A204.1 (cell line): ENCODE data around the gene AQP6.

Source experiments
- FAIRE-seq: peaks from 2 replicates; lab custom pipeline; 2012; peaks lifted over from hg19 to GRCh38; lab: Jason Lieb, UNC

The AQP6 gene

GRCh38 chr12:50004696-50005095, 31.9 kb downstream of the AQP6 start:
- FAIRE-seq = no peak

- FAIRE-seq = no peak
Observed at GRCh38 chr12:50005175-50005574, 32.4 kb downstream of the AQP6 start.

DNA sequence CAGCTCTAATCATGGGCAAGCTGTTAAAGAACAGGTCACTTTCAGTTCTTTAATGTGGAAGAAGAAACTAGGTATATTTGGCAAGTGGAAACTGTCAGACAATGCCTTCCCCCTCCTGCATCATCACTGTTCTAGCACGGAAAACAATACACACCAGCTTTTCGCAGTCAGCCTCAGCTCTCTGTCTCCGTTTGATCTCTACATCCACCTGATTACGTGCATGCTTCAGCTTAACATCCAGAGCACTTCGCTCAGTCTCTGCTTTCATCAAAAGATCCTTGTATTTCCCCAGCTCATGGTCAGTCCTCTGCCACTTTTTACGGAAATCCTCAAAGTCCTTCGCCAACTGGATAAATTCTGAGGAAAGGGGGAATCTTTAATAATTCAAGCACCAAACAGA, 33.5 kb downstream of the AQP6 start:
- FAIRE-seq = no peak

DNA sequence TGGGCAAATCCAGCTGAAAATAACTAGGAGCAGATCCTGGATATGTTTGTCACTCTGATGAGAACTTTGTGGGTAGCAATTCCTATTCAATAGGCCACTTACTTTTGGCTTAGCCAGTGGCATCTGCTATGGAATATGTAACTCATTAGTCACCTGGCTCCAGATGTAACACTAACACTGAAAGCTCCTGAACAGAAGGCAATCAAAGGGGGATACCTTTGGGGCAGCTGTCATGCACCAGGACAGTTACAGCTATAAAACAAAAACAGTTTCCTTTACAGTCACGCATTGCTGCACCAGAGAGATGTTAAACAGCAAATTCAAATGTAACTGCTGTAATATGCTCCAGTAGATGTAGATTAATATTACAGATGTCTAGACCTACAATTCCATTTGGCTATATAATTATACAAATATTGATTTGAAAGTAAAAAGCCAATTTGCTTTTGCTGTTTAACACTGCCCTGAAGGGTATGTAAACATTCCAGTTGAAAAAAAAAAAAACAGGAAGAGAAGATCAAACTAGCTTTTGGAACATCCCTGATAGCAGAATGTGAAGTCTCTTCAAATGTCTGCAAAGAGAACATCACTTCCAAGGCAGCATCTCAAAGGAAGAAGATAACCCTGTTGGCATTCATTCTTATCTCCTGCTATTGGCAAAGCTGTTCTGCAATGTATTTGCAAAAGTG, 34.2 kb downstream of the AQP6 start:
- no peak for FAIRE-seq

DNA sequence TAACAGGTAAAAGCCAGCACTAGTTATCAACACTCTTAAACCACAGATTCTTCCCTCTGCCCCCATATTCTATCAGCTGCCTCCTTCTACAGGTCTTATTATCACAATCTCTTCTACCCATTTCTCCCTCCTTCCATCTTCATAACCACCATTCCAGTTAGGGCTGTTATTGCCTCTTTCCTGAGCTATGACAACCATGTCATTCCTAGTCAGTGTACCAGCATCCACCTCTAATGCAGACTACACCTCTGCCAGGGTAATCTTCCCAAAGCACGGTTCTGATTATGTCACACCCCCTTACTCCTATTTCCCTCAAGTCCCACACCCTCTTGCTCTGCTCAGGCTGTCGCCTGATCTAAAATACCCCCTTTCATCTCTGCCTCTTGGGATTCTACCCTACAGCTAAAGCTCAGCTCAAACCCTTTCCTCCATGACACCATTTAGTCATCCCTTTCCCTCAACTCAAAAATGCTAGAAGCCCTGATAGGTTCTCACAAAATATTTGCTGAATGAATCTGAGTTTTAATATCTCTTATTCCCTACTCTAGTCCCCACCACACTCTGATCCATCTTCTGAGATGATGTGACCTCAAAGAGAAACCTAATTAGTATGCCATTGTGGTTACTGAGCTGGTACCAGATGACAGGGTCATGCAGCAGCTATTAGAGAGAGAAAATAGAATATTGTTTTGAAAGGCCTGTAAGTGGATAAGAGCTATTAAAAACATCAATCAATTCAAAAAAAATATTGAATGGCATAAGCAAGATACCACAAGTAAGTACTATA, 40.8 kb downstream of the AQP6 start:
- no peak for FAIRE-seq

DNA sequence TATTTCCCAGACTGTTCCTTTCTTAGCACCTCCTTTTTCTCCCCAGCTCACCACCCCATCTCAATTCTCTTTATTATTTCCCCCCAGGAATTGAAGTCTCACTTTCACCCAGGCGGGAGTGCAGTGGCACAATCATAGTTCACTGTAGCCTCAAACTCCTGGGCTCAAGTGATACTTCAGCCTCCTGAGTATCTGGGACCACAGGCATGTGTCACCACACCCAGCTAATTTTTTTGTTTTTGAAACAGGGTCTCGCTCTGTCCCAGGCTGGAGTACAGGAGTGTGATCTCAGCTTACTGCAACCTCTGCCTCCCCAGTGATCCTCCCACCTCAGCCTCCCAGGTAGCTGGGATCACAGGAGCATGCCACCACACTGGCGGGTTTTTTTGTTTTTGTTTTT, 41.6 kb downstream of the AQP6 start:
- no peak for FAIRE-seq

- no peak for FAIRE-seq
Observed at GRCh38 chr12:50016501-50017475, 44.0 kb downstream of the AQP6 start.

- no peak for FAIRE-seq
Observed at GRCh38 chr12:50017641-50018040, 44.9 kb downstream of the AQP6 start.

GRCh38 chr12:50018154-50018553, 45.4 kb downstream of the AQP6 start:
- no peak for FAIRE-seq

- FAIRE-seq = no peak
Observed at GRCh38 chr12:50018968-50019367, 46.2 kb downstream of the AQP6 start.

DNA sequence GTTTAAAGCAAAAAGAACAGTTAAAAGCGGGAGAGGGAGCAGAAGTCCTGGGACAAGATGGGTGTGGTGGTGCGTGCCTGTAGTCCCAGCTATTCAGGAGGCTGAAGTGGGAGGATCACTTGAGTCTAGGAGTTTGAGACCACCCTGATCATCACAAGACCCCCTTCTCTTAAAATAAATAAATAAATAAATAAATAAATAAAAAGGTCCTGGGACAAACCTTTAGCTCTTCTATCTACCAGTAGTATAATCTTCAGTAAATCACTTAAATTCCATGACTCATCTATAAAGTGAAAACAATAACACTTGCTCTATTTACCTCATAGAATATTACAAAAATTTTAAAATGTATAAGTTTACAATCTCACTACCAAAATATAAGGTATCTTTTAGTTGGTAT, 46.8 kb downstream of the AQP6 start:
- FAIRE-seq = no peak

DNA sequence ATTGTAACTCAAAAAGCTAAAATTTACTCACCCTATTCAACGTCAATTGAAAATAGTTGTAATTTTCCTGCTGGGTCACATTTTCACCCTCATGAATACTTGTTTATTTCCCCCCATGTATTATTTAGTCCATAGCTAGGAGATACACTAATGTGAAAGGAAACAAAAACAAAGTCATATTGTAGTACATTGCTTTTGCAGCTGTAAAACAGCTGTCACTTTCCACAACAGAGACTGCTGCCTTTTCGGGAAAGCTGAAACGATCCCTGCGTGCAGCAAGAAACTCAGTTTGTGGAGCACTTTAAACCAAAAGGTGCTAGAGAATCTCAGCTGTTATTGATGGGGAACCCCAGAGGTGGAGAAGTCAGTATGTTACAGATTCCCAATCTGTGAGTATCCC, 48.3 kb downstream of the AQP6 start:
- FAIRE-seq = no peak

DNA sequence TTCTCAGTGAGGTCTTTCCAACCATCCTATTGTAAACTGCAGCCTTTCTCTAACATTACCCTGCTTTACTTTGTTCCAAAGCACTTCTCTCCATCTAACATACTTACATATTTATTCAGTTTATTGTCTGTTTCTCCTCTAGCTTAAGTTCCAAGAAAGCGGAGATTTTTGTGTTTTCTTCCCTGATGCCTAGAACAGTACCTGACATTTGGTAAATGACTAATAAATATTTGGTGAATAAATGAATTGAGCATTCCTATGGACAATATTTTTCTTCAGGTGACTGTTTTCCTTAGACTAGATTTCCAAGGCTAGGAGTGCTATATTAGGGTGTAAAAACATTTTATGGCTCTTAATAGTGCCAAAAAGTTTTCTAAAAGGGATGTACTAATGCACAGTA, 50.2 kb downstream of the AQP6 start:
- FAIRE-seq = no peak

DNA sequence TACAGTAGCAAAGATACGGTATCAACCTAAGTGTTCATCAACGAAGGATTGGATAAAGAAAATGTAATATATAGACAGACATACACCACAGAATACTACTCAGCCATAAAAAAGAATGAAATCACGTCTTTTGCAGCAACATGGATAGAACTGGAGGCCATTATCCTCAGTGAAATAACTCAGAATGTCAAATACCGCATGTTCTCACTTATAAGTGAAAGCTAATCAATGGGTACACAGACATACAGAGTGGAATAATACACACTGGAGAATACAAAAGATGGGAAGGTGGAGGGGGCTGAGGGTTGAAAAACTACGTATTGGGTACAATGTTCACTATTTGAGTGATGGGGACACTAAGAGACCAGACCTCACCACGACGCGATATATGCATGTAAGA, 51.5 kb downstream of the AQP6 start:
- no peak for FAIRE-seq

DNA sequence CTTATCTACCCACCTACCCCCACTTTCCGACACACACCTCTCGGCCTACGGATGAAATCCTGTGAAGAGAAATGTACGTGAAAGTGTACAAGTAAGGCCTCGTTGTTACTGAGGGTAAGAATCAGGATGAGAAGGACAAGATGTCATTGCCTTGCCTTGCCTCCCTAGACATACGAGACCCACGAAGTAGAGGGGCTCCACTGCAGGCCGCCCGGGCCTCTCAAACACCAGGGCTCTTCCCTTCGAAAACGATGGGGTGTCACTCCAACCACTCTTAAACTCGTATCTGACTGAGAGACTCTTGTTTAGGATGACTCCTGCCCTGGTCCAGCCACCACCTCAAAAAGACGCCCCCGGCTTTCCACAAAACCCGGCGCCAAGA, 52.0 kb downstream of the AQP6 start:
- no peak for FAIRE-seq

DNA sequence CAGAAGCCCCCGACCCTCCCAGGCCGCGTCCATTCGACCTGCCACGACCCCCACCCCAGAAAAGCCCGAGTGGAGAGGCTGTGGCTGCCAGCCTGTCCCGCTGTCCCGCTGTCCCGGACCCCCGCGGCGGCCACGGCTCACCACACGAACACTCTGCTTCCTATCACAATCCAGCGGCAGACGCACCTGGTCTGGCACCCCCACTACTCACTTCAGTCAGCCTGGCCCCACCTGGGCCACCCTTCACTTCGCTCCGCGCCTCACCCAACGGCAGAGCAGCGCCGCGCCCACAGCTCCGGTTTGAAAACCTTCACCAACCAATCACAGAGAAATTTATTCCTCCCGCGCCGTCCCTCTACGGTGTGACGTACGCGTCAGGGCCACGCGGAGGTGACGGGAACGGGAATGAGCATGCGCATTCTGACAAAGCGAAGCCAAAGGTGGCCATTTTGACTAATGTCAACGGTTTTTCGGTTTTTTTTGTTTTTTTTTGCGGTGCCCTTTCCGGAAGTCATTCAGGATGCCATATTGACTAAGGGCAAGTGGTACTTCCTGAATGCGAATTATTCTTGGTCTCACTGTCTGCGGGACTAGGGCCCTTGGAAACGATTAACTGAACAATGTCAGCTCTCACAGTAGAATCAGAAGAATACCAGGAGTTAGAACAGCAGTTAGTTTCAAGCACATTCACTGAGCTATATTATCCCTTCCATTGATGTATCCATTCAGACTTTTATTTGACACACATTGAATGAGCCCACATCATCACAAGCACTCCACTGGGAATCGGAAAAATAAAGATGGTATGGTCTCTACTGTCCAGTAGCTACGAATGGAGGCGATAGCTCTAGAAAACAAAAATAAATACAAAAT, 52.7 kb downstream of the AQP6 start, which contains the start of gene RACGAP1:
Gene RACGAP1 (minus strand): TSS at position 308 of the 873 bp plus-strand sequence. CDS start 8,779 bp downstream, outside the sequence.
- FAIRE-seq = peak; percentile 99

- no peak for FAIRE-seq
Observed at GRCh38 chr12:50026691-50027090, 53.9 kb downstream of the AQP6 start.
